H9 (cell line): Measurements from ENCODE around the gene C10orf105. TPM values are rescaled to one million over a fixed set of nuclear protein-coding genes. Genes with fewer than 3 reads are reported as not detected.

Experiments used
- DNase-seq: peaks from one replicate; pipeline ENCODE4 v3.0.0-alpha.2; 2017
- H2AFZ ChIP-seq: one replicate; pipeline ENCODE4 v1.6.1; 2013; ENCODE audit warnings: mild to moderate bottlenecking, low read length, control low read depth, moderate library complexity
- H2AK5ac ChIP-seq: 2 replicates; pipeline ENCODE4 v1.6.1; 2013; ENCODE audit warnings: low read length, control low read depth, mixed read lengths; ENCODE audit not compliant: insufficient read length
- H2BK120ac ChIP-seq: one replicate; pipeline ENCODE4 v1.6.1; 2013; ENCODE audit warnings: low read depth, mild to moderate bottlenecking, low read length, control low read depth, inconsistent platforms; ENCODE audit not compliant: poor library complexity, severe bottlenecking
- H2BK12ac ChIP-seq: 2 replicates; pipeline ENCODE4 v1.6.1; 2013; ENCODE audit warnings: low read length, control low read depth, mixed read lengths, low read depth; ENCODE audit not compliant: insufficient read length
- H2BK15ac ChIP-seq: 2 replicates; pipeline ENCODE4 v1.6.1; 2013; ENCODE audit warnings: low read depth, low read length, control low read depth
- H2BK20ac ChIP-seq: one replicate; pipeline ENCODE4 v1.6.1; 2013; ENCODE audit warnings: low read depth, mild to moderate bottlenecking, low read length, control low read depth, inconsistent platforms; ENCODE audit not compliant: poor library complexity, severe bottlenecking
- H2BK5ac ChIP-seq: 2 replicates; pipeline ENCODE4 v1.6.1; 2013; ENCODE audit warnings: low read length, control low read depth, mixed read lengths; ENCODE audit not compliant: insufficient read length
- H3K14ac ChIP-seq: 2 replicates; pipeline ENCODE4 v1.6.1; 2013; ENCODE audit warnings: low read length, control low read depth; ENCODE audit not compliant: insufficient read depth
- H3K18ac ChIP-seq: 2 replicates; pipeline ENCODE4 v1.6.1; 2013; ENCODE audit warnings: low read depth, mild to moderate bottlenecking, mixed read lengths, low read length, control low read depth; ENCODE audit not compliant: insufficient read length
- H3K23ac ChIP-seq: 2 replicates; pipeline ENCODE4 v1.6.1; 2013; ENCODE audit warnings: low read length, control low read depth, mixed read lengths, low read depth; ENCODE audit not compliant: insufficient read length
- H3K23me2 ChIP-seq: 2 replicates; pipeline ENCODE4 v1.6.1; 2013; ENCODE audit warnings: low read depth, mild to moderate bottlenecking, mixed read lengths, low read length, control low read depth; ENCODE audit not compliant: insufficient read length, poor library complexity, severe bottlenecking
- H3K27ac ChIP-seq: 2 replicates; pipeline ENCODE4 v1.5.1; 2013; ENCODE audit warnings: low read length, control low read depth, mixed read lengths, low read depth; ENCODE audit not compliant: insufficient read length
- H3K27me3 ChIP-seq: 2 replicates; pipeline ENCODE4 v1.6.1; 2013; ENCODE audit warnings: low read length, control low read depth, inconsistent platforms; ENCODE audit not compliant: insufficient read depth
- H3K4ac ChIP-seq: 2 replicates; pipeline ENCODE4 v1.6.1; 2013; ENCODE audit warnings: low read depth, mild to moderate bottlenecking, control low read depth, inconsistent platforms, low read length, moderate library complexity
- H3K4me1 ChIP-seq: 2 replicates; pipeline ENCODE4 v1.6.1; 2013; ENCODE audit warnings: low read length, control low read depth, inconsistent platforms; ENCODE audit not compliant: insufficient read depth
- H3K4me2 ChIP-seq: 2 replicates; pipeline ENCODE4 v1.6.1; 2013; ENCODE audit warnings: low read length, control low read depth, mixed read lengths; ENCODE audit not compliant: insufficient read length, insufficient read depth
- H3K56ac ChIP-seq: 2 replicates; pipeline ENCODE4 v1.6.1; 2013; ENCODE audit warnings: low read depth, mild to moderate bottlenecking, mixed read lengths, low read length, control low read depth; ENCODE audit not compliant: insufficient read length
- H3K79me1 ChIP-seq: 2 replicates; pipeline ENCODE4 v1.6.1; 2013; ENCODE audit warnings: low read depth, mild to moderate bottlenecking, moderate library complexity, low read length, control low read depth, inconsistent platforms; ENCODE audit not compliant: insufficient read depth, poor library complexity, severe bottlenecking
- H3K79me2 ChIP-seq: 2 replicates; pipeline ENCODE4 v1.6.1; 2013; ENCODE audit warnings: low read length, control low read depth, inconsistent platforms; ENCODE audit not compliant: insufficient read depth
- H3K9ac ChIP-seq: 2 replicates; pipeline ENCODE4 v1.6.1; 2013; ENCODE audit warnings: low read length, control low read depth, mixed read lengths; ENCODE audit not compliant: insufficient read length; ENCODE audit errors: extremely low read depth
- H3K9me3 ChIP-seq: one replicate; pipeline ENCODE4 v1.6.1; 2013; ENCODE audit warnings: low read depth, low read length, inconsistent platforms; ENCODE audit not compliant: control insufficient read depth
- H3T11ph ChIP-seq: one replicate; pipeline ENCODE4 v1.6.1; 2013; ENCODE audit warnings: mild to moderate bottlenecking, low read length, control low read depth, inconsistent platforms
- H4K20me1 ChIP-seq: one replicate; pipeline ENCODE4 v1.6.1; 2013; ENCODE audit not compliant: control insufficient read depth, insufficient read length, insufficient read depth
- H4K5ac ChIP-seq: 2 replicates; pipeline ENCODE4 v1.6.1; 2013; ENCODE audit warnings: low read depth, mild to moderate bottlenecking, mixed read lengths, low read length, control low read depth; ENCODE audit not compliant: insufficient read length
- H4K8ac ChIP-seq: replicated peaks from 2 replicates; pipeline ENCODE4 v1.6.1; 2013; ENCODE audit warnings: low read length, control low read depth, mixed read lengths, low read depth; ENCODE audit not compliant: insufficient read length
- H4K91ac ChIP-seq: 2 replicates; pipeline ENCODE4 v1.6.1; 2013; ENCODE audit warnings: low read depth, mild to moderate bottlenecking, moderate library complexity, mixed read lengths, low read length, control low read depth; ENCODE audit not compliant: insufficient read length
- H3K27ac Mint-ChIP-seq, 3 experiments: 2 replicates in 2 of 3; 3 replicates in 1 of 3; pipeline ENCODE4 v1.8.0; 2020 to 2021; ENCODE audit warnings: mixed read lengths in 3 of 3, mild to moderate bottlenecking in 1 of 3, moderate library complexity in 1 of 3
- H3K27me3 Mint-ChIP-seq: 2 replicates; pipeline ENCODE4 v1.8.0; 2021; ENCODE audit warnings: low read depth, mild to moderate bottlenecking, moderate library complexity, mixed read lengths
- H3K36me3 Mint-ChIP-seq, 3 experiments: 2 replicates in 2 of 3; 3 replicates in 1 of 3; pipeline ENCODE4 v1.8.0; 2020 to 2021; ENCODE audit warnings: low read depth in 3 of 3, mixed read lengths in 3 of 3; ENCODE audit not compliant: insufficient read depth in 1 of 3
- H3K4me1 Mint-ChIP-seq, 2 experiments: 2 replicates each; pipeline ENCODE4 v1.8.0; 2020; ENCODE audit warnings: mixed read lengths in 2 of 2
- H3K4me3 Mint-ChIP-seq, 2 experiments: 2 replicates in 1 of 2; 3 replicates in 1 of 2; pipeline ENCODE4 v1.8.0; 2020 to 2021; ENCODE audit warnings: mild to moderate bottlenecking in 2 of 2, mixed read lengths in 2 of 2, moderate library complexity in 1 of 2
- H3K9me3 Mint-ChIP-seq, 2 experiments: 2 replicates in 1 of 2; 3 replicates in 1 of 2; pipeline ENCODE4 v1.8.0; 2020; ENCODE audit warnings: mild to moderate bottlenecking in 2 of 2, mixed read lengths in 2 of 2, moderate library complexity in 1 of 2
- CTCF ChIP-seq: fragments of 200-600 bp; sonication (generic); conservative IDR thresholded peaks from 3 replicates; pipeline ENCODE4 v1.8.0; 2021; ENCODE audit warnings: antibody characterized with exemption, mild to moderate bottlenecking
- WGBS: extraction: QIAGEN DNeasy Blood & Tissue Kit; methylation state at CpG from one replicate; pipeline ENCODE4 v1.1.7; 2013; ENCODE audit warnings: missing lambda C conversion rate, low lambda C conversion rate, mixed read lengths; ENCODE audit not compliant: insufficient read length; ENCODE audit errors: extremely low coverage; 5-methylcytosine and 5-hydroxymethylcytosine counted together
- total RNA-seq: library from RNA; stranded (reverse); gene quantifications from 2 replicates; pipeline ENCODE4 v1.2.1, GENCODE V29; 2021

The C10orf105 gene
- total RNA-seq, 1 experiment from 2014 or later = 0.26 TPM

GRCh38 chr10:71726580-71727104, 7.1 kb upstream of the C10orf105 start:
- Histone ChIP-seq H2AK5ac (no peak overlapping the region), H3T11ph (no peak overlapping the region), H3K27ac (no peak overlapping the region), H3K4me1 (no peaks in the 10 kb centered on the region), H3K79me2 (no peaks in the 10 kb centered on the region), H4K5ac (no peak overlapping the region), H2BK5ac (no peak overlapping the region), H2BK20ac (no peak overlapping the region), H3K4ac (no peak overlapping the region), H3K79me1 (no peaks in the 10 kb centered on the region), H3K56ac (no peak overlapping the region), H3K9ac (no peak overlapping the region), H2BK12ac (no peak overlapping the region), H4K8ac (no peak overlapping the region), H2AFZ (no peak overlapping the region), H3K4me2 (no peak overlapping the region), H3K18ac (no peak overlapping the region), H3K23me2 (no peaks in the 10 kb centered on the region), H4K91ac (no peak overlapping the region), H3K14ac (no peak overlapping the region), H2BK120ac (no peak overlapping the region), H4K20me1 (no peaks in the 10 kb centered on the region), H3K9me3 (no peaks in the 10 kb centered on the region), H2BK15ac (no peak overlapping the region), H3K27me3 (no peaks in the 10 kb centered on the region; the same call in 1 of the 2 replicates), H3K23ac (no peak overlapping the region)
- no peaks in the 10 kb centered on the region for H3K9me3 Mint-ChIP-seq
- WGBS = no CpG with 5 or more reads among the region's 11 CpGs
- H3K4me3 Mint-ChIP-seq = no peak overlapping the region
- TF ChIP-seq CTCF = no peak
- DNase-seq = no peak
- peaks cover 4 to 7% of the 10 kb centered on the region in 2 experiments; a peak in 3 of 4 replicates for H3K4me1 Mint-ChIP-seq
- H3K36me3 Mint-ChIP-seq = no peaks in the 10 kb centered on the region; a peak in 1 of 7 replicates
- H3K27me3 Mint-ChIP-seq = peaks cover 9% of the 10 kb centered on the region
- no peak overlapping the region for H3K27ac Mint-ChIP-seq
